ENCODE measurements around the gene CLEC16A.

Gene CLEC16A

DNA sequence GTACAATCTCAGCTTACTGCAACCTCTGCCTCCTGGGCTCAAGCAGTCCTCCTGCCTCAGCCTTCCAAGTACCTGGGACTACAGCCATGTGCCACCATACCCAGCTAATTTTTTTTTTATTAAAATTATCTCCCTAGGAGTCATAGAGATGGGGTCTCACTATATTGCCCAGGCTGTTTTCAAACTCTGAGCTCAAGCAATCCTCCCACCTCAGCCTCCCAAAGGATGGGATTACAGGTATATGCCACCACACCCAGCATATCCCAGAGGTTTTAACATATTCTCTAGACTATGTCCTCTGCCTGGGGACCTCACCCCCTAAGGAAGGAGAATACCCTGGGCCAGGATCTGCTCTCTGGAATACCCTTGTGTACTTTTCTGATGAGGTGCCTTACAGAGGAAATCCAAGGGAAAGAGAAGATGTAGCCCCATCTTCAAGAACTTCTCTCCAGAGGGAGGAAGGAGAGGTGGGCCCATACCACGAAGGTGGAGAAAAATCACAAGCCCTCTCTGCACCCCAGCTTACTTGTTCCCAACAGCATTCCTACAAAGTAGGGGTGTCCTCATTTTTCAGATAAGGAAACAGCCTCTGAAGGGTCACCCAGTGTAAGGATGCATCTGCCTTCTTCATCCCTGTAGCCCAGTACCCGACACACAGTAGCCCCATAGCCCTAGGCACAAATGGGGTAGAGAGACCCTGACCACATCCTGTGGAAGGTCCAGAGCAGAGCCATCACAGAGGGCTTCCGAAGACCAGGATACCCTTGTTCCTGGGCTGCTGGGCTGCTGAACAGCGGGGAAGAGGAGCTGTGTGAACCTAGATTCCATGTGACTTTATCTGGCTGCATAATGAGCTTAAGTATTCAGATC, 160.0 kb downstream of the CLEC16A start:
- DNase-seq (ENCODE audit: low read depth): no peak
- no peak overlapping the region for H3K4me3 ChIP-seq (ENCODE audit: low read depth, low read length)
- TF ChIP-seq, protein P1, sequence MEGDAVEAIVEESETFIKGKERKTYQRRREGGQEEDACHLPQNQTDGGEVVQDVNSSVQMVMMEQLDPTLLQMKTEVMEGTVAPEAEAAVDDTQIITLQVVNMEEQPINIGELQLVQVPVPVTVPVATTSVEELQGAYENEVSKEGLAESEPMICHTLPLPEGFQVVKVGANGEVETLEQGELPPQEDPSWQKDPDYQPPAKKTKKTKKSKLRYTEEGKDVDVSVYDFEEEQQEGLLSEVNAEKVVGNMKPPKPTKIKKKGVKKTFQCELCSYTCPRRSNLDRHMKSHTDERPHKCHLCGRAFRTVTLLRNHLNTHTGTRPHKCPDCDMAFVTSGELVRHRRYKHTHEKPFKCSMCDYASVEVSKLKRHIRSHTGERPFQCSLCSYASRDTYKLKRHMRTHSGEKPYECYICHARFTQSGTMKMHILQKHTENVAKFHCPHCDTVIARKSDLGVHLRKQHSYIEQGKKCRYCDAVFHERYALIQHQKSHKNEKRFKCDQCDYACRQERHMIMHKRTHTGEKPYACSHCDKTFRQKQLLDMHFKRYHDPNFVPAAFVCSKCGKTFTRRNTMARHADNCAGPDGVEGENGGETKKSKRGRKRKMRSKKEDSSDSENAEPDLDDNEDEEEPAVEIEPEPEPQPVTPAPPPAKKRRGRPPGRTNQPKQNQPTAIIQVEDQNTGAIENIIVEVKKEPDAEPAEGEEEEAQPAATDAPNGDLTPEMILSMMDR (IDR thresholded peaks at IDR 0.05; ENCODE audit: low read depth, low read length, missing control alignments): no peak
- in situ Hi-C loops (cut with HindIII; ENCODE audit: low sequenced_read_pairs): no loop called here

DNA sequence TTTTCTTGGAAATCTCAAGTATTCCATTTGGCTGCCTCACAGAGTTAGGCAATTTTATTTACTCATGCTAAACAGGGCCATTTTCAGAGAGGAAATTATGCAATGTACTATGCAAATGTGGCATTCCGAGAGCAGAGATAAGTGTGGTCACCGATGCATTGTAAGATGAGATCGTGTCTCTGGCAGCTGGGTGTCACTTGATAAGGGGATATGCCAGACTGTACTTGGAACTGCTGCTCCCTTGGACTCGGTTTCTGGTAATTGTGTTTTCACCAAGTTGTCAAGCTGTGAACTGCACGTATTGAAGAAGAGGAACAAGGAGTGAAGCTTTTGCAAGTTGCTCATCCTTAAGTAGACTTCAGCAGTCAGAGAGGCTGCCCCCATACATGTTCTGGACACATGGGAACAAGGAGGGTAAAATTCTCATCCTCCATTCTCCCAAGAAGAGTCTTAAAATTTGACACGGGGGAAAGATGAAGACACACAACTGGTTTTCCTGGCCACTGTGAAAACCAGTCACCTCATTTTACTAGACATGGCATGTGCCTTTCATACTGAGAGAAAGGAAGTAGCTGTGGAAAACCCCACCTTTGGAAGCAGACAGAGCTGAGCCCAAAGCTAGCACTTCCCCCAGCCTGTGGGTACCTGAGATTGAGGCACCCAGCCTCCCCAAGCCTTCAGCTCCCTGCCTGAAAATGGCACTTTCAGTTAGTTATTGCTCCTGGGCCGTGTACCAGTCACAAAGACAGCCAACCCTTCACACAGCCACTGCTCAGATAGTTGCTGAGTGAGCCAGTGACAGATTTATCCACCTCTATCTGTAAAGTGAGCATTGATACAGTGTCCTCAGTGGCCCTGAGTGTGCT, 160.9 kb downstream of the CLEC16A start:
- DNase-seq (ENCODE audit: low read depth): peak; percentile 88
- H3K4me3 ChIP-seq (ENCODE audit: low read depth, low read length): no peak overlapping the region
- TF ChIP-seq, protein P1 (IDR thresholded peaks at IDR 0.05; ENCODE audit: low read depth, low read length, missing control alignments): no peak
- in situ Hi-C loops (cut with HindIII; ENCODE audit: low sequenced_read_pairs): no loop called here

DNA sequence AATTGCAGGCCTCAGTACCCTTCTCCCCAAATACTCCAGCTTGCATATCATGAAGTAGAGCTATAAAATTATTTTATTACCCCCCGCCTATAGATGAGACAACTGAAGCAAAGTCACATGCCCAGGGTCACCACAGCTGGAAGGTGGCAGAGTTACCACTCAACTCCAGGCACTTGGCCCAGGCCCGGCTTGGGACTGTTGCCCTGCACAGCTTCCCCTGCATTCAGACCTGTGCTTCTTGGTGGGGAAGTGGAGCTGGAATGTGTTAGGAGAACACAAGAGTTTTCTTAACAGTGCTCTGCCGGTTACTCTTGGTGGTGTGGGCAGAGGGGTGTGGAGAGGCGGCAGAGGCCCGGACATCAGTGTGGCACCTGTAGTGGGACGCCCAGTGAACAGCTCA, 162.4 kb downstream of the CLEC16A start:
- no peak overlapping the region for H3K4me3 ChIP-seq (ENCODE audit: low read depth, low read length)
- in situ Hi-C loops (cut with HindIII; ENCODE audit: low sequenced_read_pairs): no loop called here
- DNase-seq (ENCODE audit: low read depth): no peak
- TF ChIP-seq, protein P1 (IDR thresholded peaks at IDR 0.05; ENCODE audit: low read depth, low read length, missing control alignments): no peak

DNA sequence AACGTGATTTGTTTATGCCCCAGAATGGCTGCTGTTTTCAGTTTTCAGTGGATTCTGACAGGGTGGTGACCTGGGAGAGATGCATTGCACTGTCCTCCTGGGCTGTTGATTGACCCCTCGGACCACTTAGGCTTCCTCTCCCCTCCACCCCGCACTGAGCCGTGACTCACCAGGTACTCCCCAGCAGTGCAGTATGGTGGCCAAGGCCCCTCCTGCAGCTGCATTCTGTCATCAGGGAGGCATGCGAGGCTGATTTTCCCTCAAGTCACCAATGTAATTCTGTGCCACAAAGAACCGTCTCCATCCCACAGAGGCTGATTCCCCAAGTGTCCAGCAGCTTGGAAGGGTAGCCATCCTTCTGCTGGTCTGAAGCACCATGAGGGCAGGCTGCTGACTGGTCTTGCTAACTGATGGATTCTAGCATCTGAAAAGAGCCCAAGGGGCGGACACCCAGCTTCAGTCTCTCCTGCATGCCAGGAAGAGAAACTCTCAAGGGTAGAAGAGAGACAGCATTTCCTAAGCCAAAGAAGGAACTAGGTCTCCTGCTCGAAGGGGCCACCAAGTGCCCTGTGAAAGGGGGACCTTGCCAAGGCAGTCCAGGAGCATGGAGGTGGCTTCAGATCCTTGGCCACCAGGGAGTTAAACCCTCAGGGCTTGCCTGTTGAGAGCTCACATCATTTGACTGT, 163.6 kb downstream of the CLEC16A start:
- in situ Hi-C loops (cut with HindIII; ENCODE audit: low sequenced_read_pairs): no loop called here
- no peak for DNase-seq (ENCODE audit: low read depth)

DNA sequence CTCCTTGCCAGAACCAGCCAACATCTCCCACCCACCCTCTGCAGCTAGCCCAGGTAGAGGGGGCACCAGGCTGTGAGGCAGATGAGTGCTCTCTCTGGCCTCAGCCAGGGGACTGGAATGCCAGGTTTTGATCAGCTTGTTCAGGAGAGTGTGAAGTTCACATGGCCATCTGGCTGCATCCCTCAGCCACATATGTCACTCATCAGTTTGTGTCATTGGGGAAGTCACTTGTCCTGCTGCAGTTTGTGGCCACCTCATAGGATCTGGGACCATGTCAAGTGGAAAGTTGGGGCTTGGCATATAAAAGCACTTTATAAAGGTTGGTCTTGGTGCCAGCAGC, 164.1 kb downstream of the CLEC16A start:
- TF ChIP-seq, protein P1 (IDR thresholded peaks at IDR 0.05; ENCODE audit: low read depth, low read length, missing control alignments): no peak
- no peak for DNase-seq (ENCODE audit: low read depth)
- H3K4me3 ChIP-seq (ENCODE audit: low read depth, low read length): no peak overlapping the region
- in situ Hi-C loops (cut with HindIII; ENCODE audit: low sequenced_read_pairs): no loop called here

More for the DNA sequence above, 163.6 kb downstream of the CLEC16A start:
- H3K4me3 ChIP-seq (ENCODE audit: low read depth, low read length): no peak overlapping the region
- TF ChIP-seq, protein P1 (IDR thresholded peaks at IDR 0.05; ENCODE audit: low read depth, low read length, missing control alignments): no peak

DNA sequence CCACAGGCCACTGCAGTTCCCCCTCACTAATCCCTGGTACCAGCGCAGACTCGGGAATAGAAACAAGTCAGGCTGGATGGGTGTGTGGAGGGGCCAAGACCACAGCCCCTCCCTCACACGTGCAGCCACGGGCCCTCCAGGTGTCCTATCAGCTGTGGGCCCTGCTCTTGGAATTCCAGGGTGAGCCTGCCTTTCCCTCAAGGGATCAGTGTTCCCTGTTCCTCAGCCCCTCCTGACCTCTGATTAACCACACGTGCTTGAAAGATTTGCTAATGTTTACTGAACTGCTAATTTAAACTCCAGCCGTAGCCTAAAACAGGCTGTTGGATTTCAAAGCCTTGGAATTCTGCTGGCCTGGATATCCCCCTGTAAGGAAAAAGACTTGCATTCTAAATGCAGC, 165.2 kb downstream of the CLEC16A start:
- no peak overlapping the region for H3K4me3 ChIP-seq (ENCODE audit: low read depth, low read length)
- in situ Hi-C loops (cut with HindIII; ENCODE audit: low sequenced_read_pairs): no loop called here
- TF ChIP-seq, protein P1 (IDR thresholded peaks at IDR 0.05; ENCODE audit: low read depth, low read length, missing control alignments): no peak
- no peak for DNase-seq (ENCODE audit: low read depth)

Measured in astrocyte of the cerebellum (primary cell).